PFSK-1 (cell line): ENCODE data around the gene ITGA6.

Experiments
- FOXP2 ChIP-seq: optimal IDR thresholded peaks from 2 replicates; pipeline ENCODE3; 2011; ENCODE audit warnings: borderline replicate concordance, control low read depth, inconsistent platforms; ENCODE audit not compliant: insufficient read depth; ENCODE audit errors: extremely low read length, extremely low read depth
- POLR2AphosphoS5 ChIP-seq: IDR thresholded peaks from 2 replicates; pipeline ENCODE4 v1.6.1; 2012; ENCODE audit warnings: low read depth, mild to moderate bottlenecking, control low read depth, low read length, moderate library complexity
- SIN3A ChIP-seq: IDR thresholded peaks from 2 replicates; pipeline ENCODE4 v1.6.1; 2012; ENCODE audit warnings: mild to moderate bottlenecking, low read length, moderate library complexity, borderline replicate concordance; ENCODE audit not compliant: insufficient read depth
- TAF1 ChIP-seq: IDR thresholded peaks from 2 replicates; pipeline ENCODE4 v1.6.1; 2012; ENCODE audit warnings: low read length, control low read depth, borderline replicate concordance; ENCODE audit not compliant: insufficient read depth
- TF ChIP-seq, protein P1 (sequence below), 2 experiments: IDR thresholded peaks; 2 replicates each; pipeline versions ENCODE4 v1.6.1 to v1.8.0; 2011 to 2012; ENCODE audit warnings: low read depth in 2 of 2, low read length in 2 of 2, control low read depth in 1 of 2, inconsistent platforms in 1 of 2, mild to moderate bottlenecking in 1 of 2, moderate library complexity in 1 of 2; ENCODE audit not compliant: insufficient read depth in 1 of 2

Gene ITGA6

DNA sequence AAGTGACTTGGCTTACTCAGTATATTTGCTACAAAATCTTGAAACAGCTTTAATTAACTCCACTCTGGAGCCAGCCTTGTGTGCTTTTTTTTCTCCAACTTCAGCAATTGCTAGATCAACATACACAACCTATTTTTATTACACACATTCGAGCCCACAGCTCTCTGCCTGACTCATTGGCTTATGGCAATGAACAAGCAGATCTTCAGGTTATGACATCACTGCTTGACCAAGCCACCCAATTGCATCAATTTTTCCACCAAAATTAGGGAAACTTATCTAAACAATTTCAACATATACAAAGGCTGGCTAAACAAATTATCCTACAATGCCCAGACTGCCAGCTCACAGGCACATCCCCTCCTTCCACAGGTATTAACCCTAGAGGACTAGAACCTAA, 88.9 kb downstream of the ITGA6 start:
- no peak for TF ChIP-seq FOXP2

GRCh38 chr2:172518995-172519394, 91.6 kb downstream of the ITGA6 start:
- TF ChIP-seq SIN3A (no peak), POLR2AphosphoS5 (no peak), TAF1 (no peak), FOXP2 (no peak)
- TF ChIP-seq, protein P1, sequence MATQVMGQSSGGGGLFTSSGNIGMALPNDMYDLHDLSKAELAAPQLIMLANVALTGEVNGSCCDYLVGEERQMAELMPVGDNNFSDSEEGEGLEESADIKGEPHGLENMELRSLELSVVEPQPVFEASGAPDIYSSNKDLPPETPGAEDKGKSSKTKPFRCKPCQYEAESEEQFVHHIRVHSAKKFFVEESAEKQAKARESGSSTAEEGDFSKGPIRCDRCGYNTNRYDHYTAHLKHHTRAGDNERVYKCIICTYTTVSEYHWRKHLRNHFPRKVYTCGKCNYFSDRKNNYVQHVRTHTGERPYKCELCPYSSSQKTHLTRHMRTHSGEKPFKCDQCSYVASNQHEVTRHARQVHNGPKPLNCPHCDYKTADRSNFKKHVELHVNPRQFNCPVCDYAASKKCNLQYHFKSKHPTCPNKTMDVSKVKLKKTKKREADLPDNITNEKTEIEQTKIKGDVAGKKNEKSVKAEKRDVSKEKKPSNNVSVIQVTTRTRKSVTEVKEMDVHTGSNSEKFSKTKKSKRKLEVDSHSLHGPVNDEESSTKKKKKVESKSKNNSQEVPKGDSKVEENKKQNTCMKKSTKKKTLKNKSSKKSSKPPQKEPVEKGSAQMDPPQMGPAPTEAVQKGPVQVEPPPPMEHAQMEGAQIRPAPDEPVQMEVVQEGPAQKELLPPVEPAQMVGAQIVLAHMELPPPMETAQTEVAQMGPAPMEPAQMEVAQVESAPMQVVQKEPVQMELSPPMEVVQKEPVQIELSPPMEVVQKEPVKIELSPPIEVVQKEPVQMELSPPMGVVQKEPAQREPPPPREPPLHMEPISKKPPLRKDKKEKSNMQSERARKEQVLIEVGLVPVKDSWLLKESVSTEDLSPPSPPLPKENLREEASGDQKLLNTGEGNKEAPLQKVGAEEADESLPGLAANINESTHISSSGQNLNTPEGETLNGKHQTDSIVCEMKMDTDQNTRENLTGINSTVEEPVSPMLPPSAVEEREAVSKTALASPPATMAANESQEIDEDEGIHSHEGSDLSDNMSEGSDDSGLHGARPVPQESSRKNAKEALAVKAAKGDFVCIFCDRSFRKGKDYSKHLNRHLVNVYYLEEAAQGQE (IDR thresholded peaks at IDR 0.05; ENCODE audit: insufficient read depth in 1 of 2, low read depth in 2 of 2, low read length in 2 of 2) = no peak

- TF ChIP-seq, protein P1 (IDR thresholded peaks at IDR 0.05; ENCODE audit: insufficient read depth in 1 of 2, low read depth in 2 of 2, low read length in 2 of 2) = no peak
- TF ChIP-seq SIN3A (no peak), POLR2AphosphoS5 (no peak)
Measured at GRCh38 chr2:172525601-172526000, 98.2 kb downstream of the ITGA6 start.

DNA sequence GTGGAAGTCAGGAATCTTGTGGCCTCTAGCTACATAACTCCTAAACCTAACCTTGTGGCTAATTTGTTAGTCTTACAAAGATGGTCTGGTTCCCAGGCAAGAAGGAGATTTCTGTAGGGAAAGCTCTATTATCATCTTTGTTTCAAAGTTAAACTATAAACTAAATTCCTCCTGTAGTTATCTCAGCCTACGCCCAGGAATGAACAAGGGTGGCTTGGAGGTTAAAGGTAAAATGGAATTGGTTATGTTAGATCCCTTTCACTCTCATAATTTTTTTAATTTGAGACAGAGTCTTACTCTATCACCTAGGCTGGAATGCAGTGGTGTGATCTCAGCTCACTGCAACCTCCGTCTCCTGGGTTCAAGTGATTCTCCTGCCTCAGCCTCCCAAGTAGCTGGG, 103.9 kb downstream of the ITGA6 start:
- TF ChIP-seq FOXP2 (no peak), POLR2AphosphoS5 (no peak), SIN3A (no peak), TAF1 (no peak)
- TF ChIP-seq, protein P1 (IDR thresholded peaks at IDR 0.05; ENCODE audit: insufficient read depth in 1 of 2, low read depth in 2 of 2, low read length in 2 of 2) = no peak

GRCh38 chr2:172533687-172534086, 106.3 kb downstream of the ITGA6 start:
- TF ChIP-seq FOXP2 = no peak
- TF ChIP-seq POLR2AphosphoS5 = no peak
- TF ChIP-seq, protein P1 (IDR thresholded peaks at IDR 0.05; ENCODE audit: insufficient read depth in 1 of 2, low read depth in 2 of 2, low read length in 2 of 2) = no peak
- no peak for TF ChIP-seq TAF1
- TF ChIP-seq SIN3A = no peak
